Sigmoid colon (tissue), 4 donors: ENCODE measurements around the gene CACNB3.

Source experiments
- CTCF ChIP-seq, 4 experiments: fragments of 450-650 bp in 3 of 4; fragments of 200-600 bp in 1 of 4; IDR thresholded peaks; one replicate each; pipeline ENCODE4 v1.5.1; 2016 to 2019; ENCODE audit warnings: antibody characterized with exemption in 4 of 4, mild to moderate bottlenecking in 3 of 4, moderate library complexity in 2 of 4
- EP300 ChIP-seq, 4 donors: sonication (generic); formaldehyde crosslinking; IDR thresholded peaks; one replicate each; pipeline ENCODE4 v1.6.1; 2017; ENCODE audit warnings: antibody characterized with exemption in 4 of 4
- POLR2A ChIP-seq, 2 donors: fragments of 450-650 bp; IDR thresholded peaks; one replicate each; pipeline ENCODE4 v1.6.1; 2016; ENCODE audit warnings: antibody characterized with exemption in 2 of 2, mild to moderate bottlenecking in 2 of 2, moderate library complexity in 2 of 2
- POLR2AphosphoS5 ChIP-seq, 4 donors: sonication (generic); formaldehyde crosslinking; IDR thresholded peaks; one replicate each; pipeline ENCODE4 v1.6.1; 2017; ENCODE audit warnings: antibody characterized with exemption in 4 of 4

GRCh38 chr12:48777501-48778400, 40.5 kb upstream of the CACNB3 start:
- TF ChIP-seq CTCF (IDR thresholded peaks at IDR 0.05) (no peak), POLR2A (IDR thresholded peaks at IDR 0.05) (no peak), EP300 (IDR thresholded peaks at IDR 0.05) (no peak), POLR2AphosphoS5 (IDR thresholded peaks at IDR 0.05) (no peak)
